Suprapubic skin (tissue), 4 donors: ENCODE data around the gene AKAP13. TPM values are rescaled to one million over a fixed set of nuclear protein-coding genes. Genes with fewer than 3 reads are reported as not detected.

Experiments used
- DNase-seq, 2 donors: peaks; one replicate each; pipeline ENCODE4 v3.0.0-alpha.2; 2019; ENCODE audit warnings: low spot score in 2 of 2
- H3K27ac ChIP-seq: fragments of 200-600 bp; sonication (generic); one replicate; pipeline ENCODE4 v1.5.1; 2019
- H3K27me3 ChIP-seq: fragments of 200-600 bp; sonication (generic); one replicate; pipeline ENCODE4 v1.5.1; 2019
- H3K36me3 ChIP-seq: fragments of 200-600 bp; sonication (generic); one replicate; pipeline ENCODE4 v1.5.1; 2019
- H3K4me1 ChIP-seq: fragments of 200-600 bp; sonication (generic); one replicate; pipeline ENCODE4 v1.5.1; 2019
- H3K4me3 ChIP-seq: fragments of 200-600 bp; sonication (generic); one replicate; pipeline ENCODE4 v1.5.1; 2019; ENCODE audit warnings: mild to moderate bottlenecking
- H3K9me3 ChIP-seq: fragments of 200-600 bp; sonication (generic); one replicate; pipeline ENCODE4 v1.5.1; 2019
- EP300 ChIP-seq: sonication (generic); formaldehyde crosslinking; IDR thresholded peaks from one replicate; pipeline ENCODE4 v1.6.1; 2017; ENCODE audit warnings: antibody characterized with exemption
- POLR2A ChIP-seq, 2 donors: fragments of 450-650 bp; IDR thresholded peaks; one replicate each; pipeline ENCODE4 v1.6.1; 2017; ENCODE audit warnings: antibody characterized with exemption in 2 of 2, mild to moderate bottlenecking in 2 of 2, moderate library complexity in 2 of 2
- POLR2AphosphoS5 ChIP-seq, 3 donors: sonication (generic); formaldehyde crosslinking; IDR thresholded peaks; one replicate each; pipeline ENCODE4 v1.6.1; 2017; ENCODE audit warnings: antibody characterized with exemption in 3 of 3
- WGBS: methylation state at CpG from one replicate; pipeline ENCODE4 v1.1.5; 2018; 5-methylcytosine and 5-hydroxymethylcytosine counted together
- total RNA-seq, 4 donors: library from RNA; depleted of rRNA; stranded (reverse); fragments of >200 nt; gene quantifications; one replicate each; pipeline ENCODE4 v1.1.0, GENCODE V29; 2016
- TF ChIP-seq, protein P1 (sequence below), 2 donors: fragments of 200-600 bp in 1 of 2; fragments of 450-650 bp in 1 of 2; sonication (generic) in 1 of 2; IDR thresholded peaks; one replicate each; pipeline ENCODE4 v1.5.1; 2016 to 2019; ENCODE audit warnings: antibody characterized with exemption in 2 of 2, mild to moderate bottlenecking in 1 of 2, moderate library complexity in 1 of 2

The AKAP13 gene
- total RNA-seq, 4 donors from 2014 or later, result 124 to 249 (median 163) TPM

DNA sequence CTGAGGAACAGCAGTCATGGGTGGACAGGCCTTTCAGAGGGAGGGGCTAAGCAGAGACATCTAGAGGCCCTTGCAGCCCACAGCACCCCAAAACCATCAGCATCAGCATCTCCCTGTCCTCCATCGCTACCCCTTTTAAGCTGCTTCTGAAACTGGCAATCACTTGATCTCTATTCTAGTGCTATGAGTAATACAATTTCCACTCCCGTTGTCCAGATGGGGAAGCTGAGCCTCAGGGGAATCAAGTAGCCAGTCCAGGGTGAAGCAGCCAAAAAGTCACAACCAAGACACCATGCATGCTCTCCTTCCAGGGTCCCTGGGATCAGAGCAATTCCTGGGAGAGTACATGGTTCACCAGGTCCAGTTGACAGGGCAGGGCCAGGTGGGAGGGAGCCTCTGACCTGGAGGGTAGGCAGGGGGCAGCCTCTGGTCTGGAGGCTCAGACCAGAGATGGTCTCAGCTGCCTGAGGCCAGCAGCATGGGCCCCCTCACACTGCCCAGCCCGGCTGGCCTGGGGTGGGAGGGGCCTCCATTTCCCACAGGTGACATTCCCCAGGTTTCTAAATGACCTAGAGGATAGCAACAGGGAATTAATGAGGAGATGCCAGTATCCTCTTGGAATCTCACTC, 384.4 kb downstream of the AKAP13 start:
- Histone ChIP-seq H3K27ac (no peak overlapping the region), H3K4me3 (no peak overlapping the region), H3K27me3 (no peaks in the 10 kb centered on the region), H3K9me3 (no peaks in the 10 kb centered on the region), H3K36me3 (peaks cover 18% of the 10 kb centered on the region), H3K4me1 (peaks cover 31% of the 10 kb centered on the region)
- no peak for DNase-seq
- no peak for TF ChIP-seq POLR2AphosphoS5 (IDR thresholded peaks at IDR 0.05)
- TF ChIP-seq EP300, result no peak
- TF ChIP-seq, protein P1, sequence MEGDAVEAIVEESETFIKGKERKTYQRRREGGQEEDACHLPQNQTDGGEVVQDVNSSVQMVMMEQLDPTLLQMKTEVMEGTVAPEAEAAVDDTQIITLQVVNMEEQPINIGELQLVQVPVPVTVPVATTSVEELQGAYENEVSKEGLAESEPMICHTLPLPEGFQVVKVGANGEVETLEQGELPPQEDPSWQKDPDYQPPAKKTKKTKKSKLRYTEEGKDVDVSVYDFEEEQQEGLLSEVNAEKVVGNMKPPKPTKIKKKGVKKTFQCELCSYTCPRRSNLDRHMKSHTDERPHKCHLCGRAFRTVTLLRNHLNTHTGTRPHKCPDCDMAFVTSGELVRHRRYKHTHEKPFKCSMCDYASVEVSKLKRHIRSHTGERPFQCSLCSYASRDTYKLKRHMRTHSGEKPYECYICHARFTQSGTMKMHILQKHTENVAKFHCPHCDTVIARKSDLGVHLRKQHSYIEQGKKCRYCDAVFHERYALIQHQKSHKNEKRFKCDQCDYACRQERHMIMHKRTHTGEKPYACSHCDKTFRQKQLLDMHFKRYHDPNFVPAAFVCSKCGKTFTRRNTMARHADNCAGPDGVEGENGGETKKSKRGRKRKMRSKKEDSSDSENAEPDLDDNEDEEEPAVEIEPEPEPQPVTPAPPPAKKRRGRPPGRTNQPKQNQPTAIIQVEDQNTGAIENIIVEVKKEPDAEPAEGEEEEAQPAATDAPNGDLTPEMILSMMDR (IDR thresholded peaks at IDR 0.05), result no peak
- TF ChIP-seq POLR2A (IDR thresholded peaks at IDR 0.05), result no peak
- WGBS, result 38% methylated on average over 2 of the region's 3 CpGs

DNA sequence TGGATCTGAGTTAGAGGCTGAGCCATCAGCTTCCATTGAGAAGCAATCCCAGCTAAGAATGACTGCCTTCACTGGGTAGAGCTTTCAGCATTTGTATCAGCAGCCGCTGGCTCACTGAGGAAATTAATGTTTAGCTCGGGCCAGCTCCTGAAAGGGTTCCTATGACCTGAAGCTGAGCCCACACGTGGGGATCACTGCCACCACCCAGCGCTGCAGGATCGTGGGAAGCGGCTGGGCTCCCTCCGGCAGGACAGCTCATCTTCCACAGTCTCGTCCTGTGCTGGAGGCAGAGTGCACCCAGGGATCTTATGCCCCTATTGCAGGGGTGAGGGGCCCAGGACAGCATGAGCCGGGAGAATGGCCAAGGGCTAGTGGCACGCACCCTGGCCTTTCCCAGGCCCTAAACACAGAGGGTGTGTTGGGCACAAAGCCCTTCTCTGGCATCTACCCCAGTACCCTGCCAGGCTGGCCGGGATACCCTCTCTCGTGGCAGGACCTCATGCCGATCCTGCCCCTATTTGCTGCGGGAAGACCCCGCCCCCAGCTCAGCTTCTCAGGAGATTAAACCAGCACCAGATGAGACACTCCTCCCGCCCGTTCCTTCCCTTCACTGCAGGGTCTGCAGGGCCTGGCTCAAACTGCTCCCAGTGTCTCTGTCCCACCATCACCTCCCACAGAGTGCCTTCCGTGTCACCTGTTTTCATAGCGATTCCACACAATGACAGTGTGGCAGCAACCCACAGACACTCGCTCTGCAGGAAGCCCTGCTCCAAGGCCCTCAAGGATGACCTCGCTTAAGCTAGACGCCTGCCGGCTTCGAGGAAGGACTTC, 385.8 kb downstream of the AKAP13 start:
- H3K9me3 ChIP-seq, result no peaks in the 10 kb centered on the region
- DNase-seq, result no peak
- TF ChIP-seq POLR2A (IDR thresholded peaks at IDR 0.05) (no peak), POLR2AphosphoS5 (IDR thresholded peaks at IDR 0.05) (no peak), EP300 (no peak)
- TF ChIP-seq, protein P1 (IDR thresholded peaks at IDR 0.05), result no peak
- H3K4me1 ChIP-seq, result peaks cover 40% of the 10 kb centered on the region
- no peak overlapping the region for H3K27ac ChIP-seq
- H3K4me3 ChIP-seq, result no peak overlapping the region
- no peaks in the 10 kb centered on the region for H3K27me3 ChIP-seq
- 73% methylated on average over 18 of the region's 24 CpGs for WGBS
- H3K36me3 ChIP-seq, result peaks cover 6% of the 10 kb centered on the region

DNA sequence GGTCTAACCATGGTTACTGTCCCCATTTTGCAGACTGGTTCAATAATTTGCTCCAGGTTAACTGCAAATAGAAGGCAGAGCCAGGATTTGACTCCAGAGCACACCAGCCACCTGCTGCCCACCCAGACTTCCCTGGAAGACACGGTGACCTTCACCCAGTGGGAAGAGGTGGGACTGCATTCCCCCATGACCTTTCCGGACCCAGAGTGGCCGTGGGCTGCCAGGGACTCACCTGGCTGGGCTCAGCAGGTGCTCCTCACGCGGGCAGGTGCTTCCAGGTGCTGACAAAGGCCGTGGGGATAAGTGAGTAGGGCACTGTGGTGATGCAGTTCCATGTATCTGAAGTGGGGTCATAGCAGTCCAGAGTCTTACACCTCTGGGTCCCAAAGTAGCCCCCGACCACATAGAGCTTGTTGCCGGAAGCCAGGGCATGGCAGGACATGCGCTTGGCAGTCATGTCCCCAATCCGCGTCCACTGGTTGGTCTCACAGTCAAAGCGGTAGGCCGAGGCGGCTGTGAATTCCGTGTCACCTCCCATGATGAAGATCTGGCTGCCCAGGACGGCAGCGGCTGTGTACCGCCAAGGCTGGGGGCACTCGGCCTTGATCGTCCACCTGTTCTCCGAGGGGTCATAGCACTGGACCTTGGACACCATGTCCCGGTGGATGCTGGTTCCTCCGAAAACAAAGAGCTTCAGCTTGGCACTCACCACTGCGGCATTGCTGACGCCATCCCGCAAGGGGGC, 387.6 kb downstream of the AKAP13 start:
- TF ChIP-seq POLR2AphosphoS5 (IDR thresholded peaks at IDR 0.05) (no peak), POLR2A (IDR thresholded peaks at IDR 0.05) (no peak), EP300 (no peak)
- TF ChIP-seq, protein P1 (IDR thresholded peaks at IDR 0.05), result no peak
- 97% methylated on average over 6 of the region's 26 CpGs for WGBS
- H3K4me1 ChIP-seq, result peaks cover 52% of the 10 kb centered on the region
- H3K27me3 ChIP-seq, result no peaks in the 10 kb centered on the region
- no peak overlapping the region for H3K4me3 ChIP-seq
- H3K36me3 ChIP-seq, result peaks cover 5% of the 10 kb centered on the region
- DNase-seq, result no peak
- H3K27ac ChIP-seq, result no peak overlapping the region
- no peaks in the 10 kb centered on the region for H3K9me3 ChIP-seq

DNA sequence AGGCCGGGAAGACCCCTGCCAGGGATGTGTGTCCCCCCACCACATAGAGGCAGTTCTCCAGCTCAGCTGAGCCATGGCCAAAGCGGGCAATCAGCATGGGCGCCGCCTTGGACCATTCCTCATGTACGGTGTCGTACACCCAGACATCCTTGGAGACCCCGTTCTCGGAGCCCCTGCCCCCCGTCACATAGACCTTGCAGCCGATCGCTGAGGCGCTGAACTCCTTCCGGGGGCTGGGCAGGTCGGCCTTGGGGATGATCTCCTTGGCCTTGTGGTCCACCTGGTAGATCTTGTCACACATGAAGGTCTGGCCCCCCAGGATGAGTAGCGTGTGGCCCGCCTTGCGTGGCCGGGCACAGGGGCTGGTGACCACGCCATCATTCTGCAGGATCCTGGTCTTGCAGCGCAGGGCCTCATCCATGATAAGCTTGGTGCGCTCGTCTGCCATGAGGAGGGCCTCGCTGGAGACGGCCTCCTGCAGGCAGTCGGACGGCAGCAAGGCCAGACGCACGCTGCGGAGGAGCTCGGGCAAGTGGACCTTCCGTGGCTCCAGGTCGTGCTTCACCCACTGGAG, 388.3 kb downstream of the AKAP13 start:
- Histone ChIP-seq H3K4me3 (no peak overlapping the region), H3K27ac (no peak overlapping the region), H3K4me1 (peaks cover 58% of the 10 kb centered on the region), H3K27me3 (no peaks in the 10 kb centered on the region), H3K36me3 (peaks cover 3% of the 10 kb centered on the region), H3K9me3 (no peaks in the 10 kb centered on the region)
- over 99% methylated on average over 29 of the region's 32 CpGs for WGBS
- DNase-seq, result peak in 1 of 2 donors; percentile 79
- TF ChIP-seq, protein P1 (IDR thresholded peaks at IDR 0.05), result no peak
- no peak for TF ChIP-seq EP300
- TF ChIP-seq POLR2A (IDR thresholded peaks at IDR 0.05), result no peak
- TF ChIP-seq POLR2AphosphoS5 (IDR thresholded peaks at IDR 0.05), result no peak
